A172 (cell line): Measurements from ENCODE around the gene ZBTB20. TPM values are rescaled to one million over a fixed set of nuclear protein-coding genes. Genes with fewer than 3 reads are reported as not detected.
A peak's percentile ranks its signal among the peaks of the same experiment; 100 is the strongest.

Experiments used
- DNase-seq: peaks from one replicate; pipeline ENCODE4 v3.0.0-alpha.2; 2015; ENCODE audit warnings: low spot score
- total RNA-seq: library from RNA; depleted of rRNA; stranded (reverse); fragments of >200 nt; shearing (Covaris generic); gene quantifications from 2 replicates; pipeline ENCODE4 v1.2.3, GENCODE V29; 2014

ZBTB20 gene
- total RNA-seq, 1 experiment from 2014 or later = 7.5 TPM

DNA sequence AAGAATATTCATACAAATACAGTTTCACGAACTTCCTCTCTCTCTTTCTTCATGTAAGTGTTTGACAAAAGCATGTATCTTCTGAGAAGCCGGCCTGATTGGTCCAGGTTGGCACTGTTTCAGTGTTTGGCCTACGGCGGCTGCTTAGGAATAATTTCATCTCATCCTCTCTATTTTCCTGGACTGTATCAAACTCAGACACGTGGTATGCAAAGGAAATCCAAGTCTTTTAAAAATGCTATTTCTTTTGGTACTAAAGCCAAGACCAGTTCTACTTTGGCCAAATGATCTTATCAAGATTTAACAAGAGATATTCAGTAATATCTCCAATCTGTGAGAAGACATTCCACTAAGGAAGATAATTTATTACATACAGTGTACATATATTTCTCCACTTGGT, 700.5 kb downstream of the ZBTB20 start:
- DNase-seq = peak; percentile 32

DNA sequence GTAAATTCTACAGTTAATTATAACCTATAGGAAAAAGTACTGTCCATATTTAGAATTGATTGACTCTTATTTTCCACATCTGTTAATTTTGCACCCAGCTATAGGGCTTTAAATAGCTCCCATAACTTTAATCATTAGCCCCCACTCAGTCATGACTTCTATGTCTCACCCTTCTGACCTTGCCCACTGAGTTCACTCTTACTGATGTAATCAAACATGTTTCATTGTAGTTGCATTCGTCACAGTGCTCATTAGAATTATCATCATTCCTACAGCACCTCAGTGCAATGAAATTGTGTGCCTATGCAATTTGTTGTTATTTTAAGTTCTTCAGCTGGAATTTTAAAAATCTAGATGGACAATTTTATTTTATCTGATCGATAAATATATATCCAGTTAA, 701.9 kb downstream of the ZBTB20 start:
- no peak for DNase-seq

DNA sequence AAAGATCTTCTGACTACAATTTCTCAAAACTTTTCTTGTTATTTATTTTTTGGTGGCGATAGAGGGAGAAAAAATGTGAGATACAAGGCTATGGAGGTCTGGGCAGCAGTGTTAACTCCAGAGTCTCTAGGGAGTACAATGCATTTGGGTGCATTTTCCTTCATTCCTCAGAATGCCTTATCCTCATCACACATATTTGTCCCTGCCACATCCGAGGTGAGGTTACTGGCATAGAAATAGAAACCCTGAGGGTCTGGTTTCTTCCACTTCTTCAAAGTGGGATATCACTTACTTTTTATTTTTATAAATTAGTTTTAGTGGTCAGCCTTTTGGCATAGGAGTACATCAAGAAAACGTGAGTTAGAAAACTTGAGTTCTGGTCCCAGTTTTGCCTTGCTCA, 702.9 kb downstream of the ZBTB20 start:
- DNase-seq = no peak

DNA sequence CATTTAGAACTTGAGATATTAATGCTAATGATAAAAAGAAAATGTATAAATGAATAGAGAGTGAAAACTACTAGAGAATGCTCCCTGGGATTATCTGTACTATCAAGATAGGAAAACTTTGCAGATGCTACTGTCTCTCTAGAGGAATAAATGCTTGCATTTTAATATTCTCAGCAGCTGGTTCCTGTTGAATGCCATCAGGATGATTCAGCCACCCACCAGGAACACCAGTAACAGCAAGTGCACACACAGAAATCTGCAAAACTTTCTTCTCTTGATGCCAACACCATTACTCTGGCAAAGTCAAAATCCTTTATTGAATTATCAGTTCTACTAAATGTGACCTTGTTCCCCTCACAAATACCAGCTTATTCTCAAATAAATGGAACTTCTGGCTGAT, 704.8 kb downstream of the ZBTB20 start:
- DNase-seq = peak; percentile 44

DNA sequence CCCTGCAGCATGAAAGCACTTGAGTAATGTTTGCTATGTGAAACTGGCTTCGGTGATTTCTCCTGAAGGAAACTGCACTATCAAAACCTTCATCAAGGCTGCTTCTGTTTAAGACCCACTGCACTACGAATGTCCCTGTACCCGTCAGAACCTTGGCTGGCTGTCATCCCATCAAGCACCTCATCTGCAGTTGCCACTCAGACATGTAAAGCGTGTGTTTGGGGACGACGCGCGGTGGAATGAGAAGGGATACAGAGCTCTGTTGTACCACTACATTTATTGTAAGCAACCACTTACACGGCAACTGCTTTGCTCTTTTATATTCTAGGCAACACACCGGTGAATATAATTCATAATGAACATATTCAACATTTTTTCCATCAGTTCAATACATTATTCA, 705.7 kb downstream of the ZBTB20 start:
- DNase-seq = no peak

DNA sequence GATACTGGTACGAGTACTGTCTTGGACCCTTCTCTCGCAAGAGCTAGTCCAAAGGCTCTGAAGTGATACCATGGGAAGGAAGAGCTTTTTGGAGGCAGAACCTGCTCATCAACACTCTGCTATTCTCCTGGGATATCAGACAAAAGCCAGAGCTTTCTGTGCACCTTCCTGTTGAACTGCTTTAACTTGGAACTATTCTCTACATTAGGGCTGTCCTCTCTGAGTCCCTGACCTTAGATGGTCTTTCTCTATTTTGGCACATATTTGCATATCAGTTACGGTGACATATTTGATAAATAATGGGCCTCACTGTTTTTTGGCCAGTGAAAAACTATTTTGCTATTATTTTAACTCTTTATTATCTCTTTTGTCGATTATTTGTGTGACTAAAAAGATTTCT, 706.4 kb downstream of the ZBTB20 start:
- no peak for DNase-seq

DNA sequence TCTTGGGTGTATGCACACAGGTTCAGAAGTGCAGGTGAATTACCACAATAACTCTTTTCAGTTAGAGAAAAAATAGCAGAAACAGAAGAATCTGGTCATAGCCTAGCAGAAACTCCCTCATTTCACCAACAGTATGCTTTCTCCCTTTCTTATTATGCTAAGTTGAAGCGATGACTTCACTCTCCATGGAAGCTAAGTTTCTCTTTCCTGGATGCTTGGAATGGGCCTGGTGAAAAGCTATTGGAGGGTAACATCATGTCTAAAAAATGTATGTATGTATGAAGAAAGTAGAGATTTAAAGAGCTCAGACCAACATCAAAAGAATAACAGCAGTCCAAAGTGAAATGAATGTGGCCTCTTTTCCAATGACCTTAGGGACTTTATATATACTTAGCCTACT, 707.8 kb downstream of the ZBTB20 start:
- DNase-seq = no peak

DNA sequence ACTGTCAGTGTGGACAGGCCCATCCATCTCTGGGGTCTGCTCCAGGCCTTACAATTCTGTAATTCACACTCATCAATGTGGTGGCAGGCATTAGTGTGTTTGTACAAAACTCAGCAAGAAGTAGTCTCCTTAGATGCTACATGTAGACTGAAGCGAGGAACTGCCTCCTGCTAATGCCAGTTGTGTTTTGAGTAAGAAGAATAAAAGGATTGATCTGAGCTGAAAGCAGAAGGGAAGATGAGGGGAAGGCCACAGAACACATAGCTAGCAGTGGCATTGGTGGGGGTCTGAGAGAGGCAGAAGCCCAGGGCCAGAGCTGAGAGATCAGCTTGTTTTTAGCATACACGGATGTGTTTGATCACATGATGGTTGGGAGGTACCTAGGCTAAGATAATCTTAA, 709.2 kb downstream of the ZBTB20 start:
- DNase-seq = no peak

DNA sequence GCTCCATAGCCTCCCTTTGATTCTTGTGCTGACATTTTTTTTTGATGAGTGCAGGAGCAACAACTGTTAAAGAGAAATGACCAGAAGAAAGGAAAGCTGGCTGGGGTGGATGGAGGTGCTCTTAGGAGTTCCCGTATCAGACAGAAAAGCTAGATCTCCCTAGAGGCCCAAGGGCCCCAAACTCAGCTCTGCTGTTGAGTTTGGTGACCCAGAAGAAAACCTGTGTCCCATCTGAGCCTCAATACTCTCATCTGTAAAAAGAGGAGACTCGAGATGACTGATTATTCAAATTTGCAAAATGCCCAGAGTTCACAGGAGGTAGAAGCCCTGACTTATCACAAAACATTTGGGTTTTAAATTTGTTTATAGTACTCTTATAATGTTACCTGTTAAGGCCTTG, 710.9 kb downstream of the ZBTB20 start:
- no peak for DNase-seq

DNA sequence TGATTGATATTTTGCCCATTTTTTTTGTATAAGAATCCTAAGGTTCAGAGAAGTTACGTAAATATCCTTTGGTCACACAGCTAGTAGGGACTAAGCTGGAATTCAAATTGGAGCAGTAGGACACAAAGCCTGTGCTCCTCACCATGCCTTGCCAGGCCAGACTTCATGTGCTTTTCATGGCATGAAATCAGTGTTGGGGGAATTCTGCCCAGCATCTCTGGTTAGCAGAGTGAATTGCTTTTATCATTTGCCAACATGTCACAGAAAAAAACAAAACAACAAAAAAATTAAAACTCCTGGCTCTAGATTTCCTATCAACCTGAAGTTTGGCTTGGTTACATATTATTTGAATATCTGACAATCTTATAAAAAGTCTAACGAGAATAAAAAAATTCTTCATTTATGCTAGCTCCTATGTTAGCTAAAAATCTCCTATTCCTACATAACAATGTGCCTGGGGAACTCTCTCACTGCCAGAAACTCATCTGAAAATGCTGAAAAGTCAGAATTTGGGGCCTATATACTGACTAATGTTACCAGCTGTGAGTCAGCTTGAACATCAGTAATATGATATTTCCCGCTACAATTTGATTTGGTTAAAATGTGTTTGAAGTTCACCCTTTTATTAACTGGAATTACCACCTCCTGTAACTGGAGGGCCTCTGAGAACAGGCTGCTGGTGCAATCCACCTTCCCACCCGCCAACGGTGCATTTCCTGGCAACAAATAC, 711.5 kb downstream of the ZBTB20 start:
- no peak for DNase-seq

DNA sequence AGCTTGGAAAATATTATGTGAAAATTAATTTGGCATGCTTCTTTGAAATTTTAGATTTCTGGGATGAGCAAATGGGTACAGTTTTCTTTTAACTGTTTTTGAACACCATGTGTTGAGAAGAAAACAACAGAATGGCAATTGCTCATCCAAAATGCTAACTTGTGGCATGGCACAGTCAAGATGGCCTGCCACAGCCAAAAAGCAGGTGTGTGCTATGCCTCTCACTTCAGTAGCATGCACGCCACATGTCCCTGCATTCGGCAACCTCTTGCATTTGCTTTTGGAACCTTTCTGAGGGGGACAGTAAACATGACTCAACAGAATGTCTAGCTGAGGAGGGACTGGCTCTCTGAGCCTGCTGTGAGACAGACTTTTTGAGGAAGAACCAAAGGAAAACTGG, 714.8 kb downstream of the ZBTB20 start:
- no peak for DNase-seq

DNA sequence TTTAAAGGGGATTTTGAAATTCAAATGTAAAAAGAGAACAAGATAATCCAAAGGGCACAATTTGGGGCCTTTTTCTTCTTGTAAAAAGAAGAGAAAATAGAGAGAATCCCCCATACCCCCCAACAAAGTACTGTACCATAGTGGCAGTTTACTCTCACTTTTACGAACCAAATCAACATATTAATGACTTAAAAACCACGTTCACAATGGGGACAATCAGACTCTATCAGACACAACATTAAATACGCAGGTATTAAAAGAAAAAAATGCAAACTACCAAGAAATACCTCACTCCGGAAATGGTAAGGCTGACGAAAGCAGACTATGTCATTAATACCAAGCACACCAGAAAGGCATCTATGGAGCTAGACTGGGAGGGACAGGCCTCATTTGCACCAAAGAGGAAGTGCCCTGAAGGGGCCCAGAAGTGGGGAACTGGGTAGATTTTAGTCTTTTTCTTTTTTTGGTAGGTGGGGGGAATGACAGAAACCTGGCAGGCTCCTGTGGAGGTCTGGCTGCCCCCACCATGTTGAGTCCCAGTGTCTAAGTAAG, 719.0 kb downstream of the ZBTB20 start:
- no peak for DNase-seq

DNA sequence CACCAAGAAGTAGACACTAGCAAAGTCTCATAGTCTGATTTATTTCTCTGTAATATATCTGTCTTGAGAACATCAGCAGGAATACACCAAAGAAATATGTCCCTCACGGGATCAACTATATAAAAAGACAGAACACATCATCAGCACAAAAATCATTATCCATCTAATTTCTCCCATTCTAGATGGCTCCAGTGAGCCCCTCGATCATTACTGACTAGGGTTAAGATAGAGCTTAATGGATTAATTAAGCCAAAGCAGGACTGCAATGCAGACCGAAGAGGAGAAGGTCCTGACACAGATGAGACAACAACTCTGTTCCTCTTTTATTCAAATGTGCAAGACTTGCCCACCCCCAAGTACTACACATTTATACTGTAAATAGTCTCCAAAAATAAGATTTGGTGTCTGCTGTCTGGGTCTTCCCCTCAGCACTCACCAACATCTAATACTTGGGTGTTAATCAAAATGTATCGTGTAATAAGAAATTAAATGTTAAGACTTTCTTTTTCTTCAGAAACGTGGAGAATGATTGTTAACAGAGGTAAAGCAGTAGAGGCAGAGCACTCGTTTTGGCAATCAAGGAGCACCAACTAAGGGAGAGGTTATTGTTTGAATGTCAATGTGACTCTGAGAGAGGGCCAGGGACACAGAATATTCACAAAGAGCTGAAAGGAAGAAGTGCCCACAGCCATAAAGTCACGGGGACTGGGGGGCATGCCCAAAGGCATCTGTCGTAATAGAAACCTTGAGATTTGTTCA, 719.6 kb downstream of the ZBTB20 start:
- no peak for DNase-seq

DNA sequence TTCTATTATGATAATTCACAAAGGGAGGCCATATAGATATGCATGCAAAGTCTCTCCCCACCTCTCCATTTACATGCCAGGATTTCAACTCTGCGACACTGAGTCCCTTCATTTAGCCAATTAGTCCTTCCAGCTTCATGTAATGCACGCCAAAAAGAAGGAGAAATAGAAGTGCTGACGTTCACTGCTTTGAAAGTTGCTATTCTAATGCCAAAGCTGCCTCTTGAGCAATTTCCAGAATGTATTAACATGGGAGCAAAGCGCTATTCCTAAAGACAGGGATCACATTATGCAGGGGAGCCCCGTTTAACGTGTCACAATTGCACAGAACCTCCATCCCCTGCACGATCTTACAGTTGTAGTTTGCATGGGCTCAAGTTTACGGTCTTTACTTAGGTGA, 722.8 kb downstream of the ZBTB20 start:
- DNase-seq = no peak

DNA sequence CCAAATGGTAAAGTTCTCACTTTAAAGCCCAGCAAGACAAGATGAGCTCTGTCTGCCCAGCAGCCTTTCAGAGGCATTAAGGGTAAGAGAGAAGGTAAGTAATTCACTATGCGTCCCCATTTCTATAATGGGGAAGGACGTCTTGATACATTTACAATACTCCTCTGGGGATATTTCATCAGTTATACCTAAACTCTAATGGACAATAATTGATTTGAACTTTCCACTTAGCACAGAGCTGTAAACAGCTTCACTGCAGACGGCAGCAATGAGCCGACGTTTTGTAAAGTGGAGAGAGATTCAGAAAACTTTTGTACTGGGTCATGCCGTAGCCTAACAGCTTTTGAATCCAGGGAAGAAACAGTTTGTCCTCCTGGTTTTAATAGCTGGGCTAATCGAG, 725.9 kb downstream of the ZBTB20 start:
- no peak for DNase-seq

DNA sequence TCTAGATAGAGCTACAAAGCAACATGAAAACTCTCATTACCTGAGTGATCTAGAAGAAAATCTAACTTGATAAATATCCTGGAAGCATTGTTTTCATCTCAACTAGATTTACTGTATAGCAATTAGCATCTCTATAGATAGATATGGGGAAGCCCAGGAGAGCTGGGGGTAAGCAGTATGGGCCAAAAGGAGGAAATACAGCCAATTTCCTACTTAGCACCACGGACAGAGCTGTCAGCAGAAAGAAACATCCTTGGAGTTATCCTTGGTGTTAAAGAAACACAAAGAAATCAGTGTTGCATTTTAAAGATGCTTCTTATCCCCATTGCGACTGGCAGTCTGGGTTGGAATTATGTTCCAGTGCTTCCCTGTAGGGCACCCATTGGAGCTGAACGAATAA, 727.0 kb downstream of the ZBTB20 start:
- no peak for DNase-seq

DNA sequence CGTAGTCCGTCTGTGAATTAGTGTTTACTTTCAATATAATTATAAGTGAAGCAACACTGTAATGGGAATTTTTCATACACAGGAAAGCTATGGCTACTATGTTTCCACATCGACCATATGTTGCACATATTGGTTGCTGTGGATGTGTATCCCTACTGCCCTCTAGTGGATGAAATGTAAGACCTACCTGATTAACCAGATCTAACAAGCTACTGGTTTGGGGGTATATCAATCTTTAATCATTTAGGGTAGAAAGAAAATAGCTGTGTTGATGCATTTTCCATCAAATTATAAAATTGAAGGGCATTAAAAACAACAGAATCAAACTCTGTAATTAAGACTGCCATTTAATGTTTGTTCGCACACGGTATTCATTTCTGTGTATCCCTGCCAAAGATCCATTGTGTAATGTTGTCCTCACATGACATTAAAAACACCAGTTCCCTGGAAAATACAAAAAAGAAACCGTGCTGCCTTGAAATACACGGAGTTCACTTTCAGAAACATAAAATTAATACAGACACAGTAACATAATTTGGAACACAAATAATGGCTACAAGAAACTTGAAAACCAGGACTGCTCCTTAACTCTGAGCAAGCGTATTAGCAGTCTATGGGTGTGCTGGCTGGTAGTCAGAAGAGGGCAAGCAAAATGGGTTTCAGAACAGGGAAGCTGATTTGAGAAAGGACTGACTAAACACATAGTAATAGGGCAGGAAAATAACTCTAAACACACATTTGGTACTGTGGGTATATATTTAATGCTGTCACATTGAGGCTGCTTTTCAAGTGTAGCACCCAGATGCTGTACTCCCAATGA, 728.2 kb downstream of the ZBTB20 start:
- DNase-seq = peak; percentile 69

DNA sequence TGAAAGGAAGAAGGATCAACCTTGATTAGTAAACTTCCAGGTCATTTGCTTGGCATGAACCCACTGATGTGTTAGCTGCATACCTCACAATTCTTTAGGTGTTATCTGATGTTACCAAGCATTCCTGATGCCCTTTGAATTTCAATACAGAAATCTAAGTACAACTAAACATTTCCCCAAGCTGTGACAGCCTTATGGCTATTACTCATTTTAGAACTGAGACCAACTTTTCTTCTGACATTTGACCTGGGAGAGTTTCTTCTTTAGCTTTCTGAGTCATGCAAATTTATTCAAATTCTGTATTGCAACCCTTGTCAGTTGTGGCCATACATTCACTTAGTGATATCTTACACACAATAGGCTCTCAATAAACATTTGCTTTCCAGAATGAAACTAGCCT, 729.0 kb downstream of the ZBTB20 start:
- no peak for DNase-seq

DNA sequence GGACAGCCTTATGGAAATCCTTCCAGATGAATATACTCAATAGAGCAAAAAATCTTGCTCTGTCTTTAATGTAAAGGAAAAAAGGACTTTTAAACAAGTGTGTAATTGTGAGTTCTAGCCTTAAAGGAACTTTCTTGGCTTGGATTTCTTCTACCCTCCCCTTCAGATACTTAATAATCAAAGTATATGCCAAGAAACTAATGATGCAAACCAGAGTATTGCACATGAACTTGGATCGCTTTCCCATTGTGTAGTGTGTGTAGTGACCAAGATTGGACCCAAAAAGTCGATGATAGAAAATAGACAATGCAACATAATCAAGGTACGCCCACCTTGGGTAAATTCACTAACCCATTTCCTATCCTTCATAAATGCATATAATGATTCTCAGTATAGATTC, 729.4 kb downstream of the ZBTB20 start:
- no peak for DNase-seq

DNA sequence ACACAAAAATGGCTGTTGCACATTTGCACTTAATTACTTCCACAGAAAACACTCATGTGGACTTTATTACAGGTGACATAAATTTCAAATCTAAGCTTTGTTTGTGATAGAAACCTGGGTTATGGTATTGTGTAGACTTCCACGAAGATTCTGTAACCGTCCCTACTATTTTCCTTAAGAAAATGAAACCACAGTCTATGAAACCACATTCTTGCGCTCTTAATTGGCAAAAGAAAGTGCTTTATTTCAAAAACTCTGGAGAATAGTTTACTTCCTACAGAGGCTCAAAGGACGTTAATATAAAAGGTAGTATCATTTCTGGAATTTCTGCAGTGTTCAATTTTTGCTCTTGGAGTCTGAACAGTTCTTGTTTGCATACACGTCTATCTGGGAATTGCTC, 729.8 kb downstream of the ZBTB20 start:
- no peak for DNase-seq

DNA sequence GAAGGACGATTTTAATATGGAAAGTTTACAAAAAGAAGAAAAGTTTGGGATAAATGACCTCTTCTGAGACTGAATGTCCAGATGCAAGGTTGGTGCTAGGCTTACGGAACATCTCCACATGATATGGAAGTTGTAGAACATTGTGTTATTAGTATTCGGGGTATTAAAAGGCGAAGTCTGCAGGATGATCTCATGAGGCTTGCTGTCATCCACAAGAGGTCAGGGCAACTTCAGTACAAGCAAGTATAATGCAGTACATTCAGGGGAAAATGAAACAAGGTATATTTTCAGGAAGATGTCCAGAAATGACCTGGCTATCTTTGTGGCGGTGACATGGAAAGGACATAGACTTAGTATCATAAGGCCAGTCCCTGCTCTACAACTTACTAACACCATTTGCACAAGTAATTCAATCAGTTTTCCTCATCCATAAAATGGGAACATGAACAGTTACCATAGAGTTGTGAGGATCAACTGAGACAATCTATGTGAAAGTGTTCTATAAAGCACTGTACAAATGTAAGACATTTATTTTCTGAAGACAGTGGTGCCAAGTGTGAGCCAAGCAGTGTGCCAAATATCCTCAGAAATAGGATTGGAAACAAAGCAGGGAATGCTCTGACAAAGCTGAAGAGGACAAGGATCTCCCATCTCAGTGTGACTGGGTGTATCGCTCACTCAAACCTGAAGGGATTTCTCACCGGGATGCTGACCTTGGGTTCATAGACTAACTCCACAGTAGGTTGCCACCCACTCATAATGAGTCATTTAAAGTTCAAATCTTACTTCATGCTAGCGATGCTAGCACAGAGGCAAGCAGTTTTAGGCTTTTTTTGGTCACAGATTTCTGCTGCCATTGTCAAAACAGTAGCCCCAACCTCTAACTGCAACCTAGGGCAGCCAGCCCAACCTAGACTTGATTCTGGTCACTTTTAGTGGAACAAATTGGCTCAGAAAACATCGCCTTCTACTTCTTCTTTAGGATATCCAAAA, 735.0 kb downstream of the ZBTB20 start:
- peak; percentile 61 for DNase-seq
